HEK293T (cell line): ENCODE results near the gene LARP6.

ENCODE experiments used
- CTCF ChIA-PET: fragments of 350-600 bp; formaldehyde crosslinking; extraction: SDS; loops from one replicate; lab custom pipeline; 2021; ENCODE audit warnings: antibody characterized with exemption, inconsistent platforms; lab: Yijun Ruan, JAX
- POLR2A ChIA-PET: fragments of 350-600 bp; formaldehyde crosslinking; extraction: SDS; loops from one replicate; lab custom pipeline; 2020; ENCODE audit warnings: antibody characterized with exemption, inconsistent platforms; lab: Yijun Ruan, JAX
- DNase-seq: peaks from one replicate; pipeline ENCODE4 v3.0.0; 2012; ENCODE audit warnings: mixed read lengths; ENCODE audit errors: extremely low spot score
- ARNT ChIP-seq: fragments of 450-650 bp; IDR thresholded peaks from 2 replicates; pipeline ENCODE4 v1.6.1; 2017; ENCODE audit warnings: mild to moderate bottlenecking
- BHLHE40 ChIP-seq: fragments of 450-650 bp; IDR thresholded peaks from 2 replicates; pipeline ENCODE4 v1.6.1; 2016; ENCODE audit warnings: mild to moderate bottlenecking, moderate library complexity, borderline replicate concordance
- CTBP1 ChIP-seq: fragments of 450-650 bp; IDR thresholded peaks from 2 replicates; pipeline ENCODE4 v1.6.1; 2016; ENCODE audit warnings: borderline replicate concordance
- ELF4 ChIP-seq: fragments of 450-650 bp; IDR thresholded peaks from 2 replicates; pipeline ENCODE4 v1.6.1; 2017; ENCODE audit warnings: antibody characterized with exemption
- FOXA1 ChIP-seq: fragments of 450-650 bp; IDR thresholded peaks from 2 replicates; pipeline ENCODE4 v1.6.1; 2016; ENCODE audit warnings: mild to moderate bottlenecking
- FOXK2 ChIP-seq: fragments of 450-650 bp; IDR thresholded peaks from 2 replicates; pipeline ENCODE4 v1.6.1; 2016; ENCODE audit warnings: mild to moderate bottlenecking
- FOXM1 ChIP-seq: fragments of 450-650 bp; IDR thresholded peaks from 2 replicates; pipeline ENCODE4 v1.6.1; 2017; ENCODE audit warnings: mild to moderate bottlenecking, borderline replicate concordance
- HDGF ChIP-seq: fragments of 450-650 bp; IDR thresholded peaks from 2 replicates; pipeline ENCODE4 v1.6.1; 2017; ENCODE audit warnings: antibody characterized with exemption, borderline replicate concordance
- L3MBTL2 ChIP-seq: fragments of 450-650 bp; conservative IDR thresholded peaks from 2 replicates; pipeline ENCODE4 v1.6.1; 2016; ENCODE audit warnings: mild to moderate bottlenecking
- LEF1 ChIP-seq: fragments of 450-650 bp; IDR thresholded peaks from 2 replicates; pipeline ENCODE4 v1.6.1; 2017; ENCODE audit warnings: mild to moderate bottlenecking, borderline replicate concordance
- NFRKB ChIP-seq: fragments of 450-650 bp; IDR thresholded peaks from 2 replicates; pipeline ENCODE4 v1.6.1; 2016; ENCODE audit warnings: mild to moderate bottlenecking, moderate library complexity
- SP1 ChIP-seq: fragments of 450-650 bp; IDR thresholded peaks from 2 replicates; pipeline ENCODE4 v1.6.1; 2017
- SUZ12 ChIP-seq: fragments of 450-650 bp; IDR thresholded peaks from 2 replicates; pipeline ENCODE4 v1.6.1; 2016; ENCODE audit warnings: mild to moderate bottlenecking
- TARDBP ChIP-seq: fragments of 450-650 bp; IDR thresholded peaks from 2 replicates; pipeline ENCODE4 v1.6.1; 2016
- ZNF384 ChIP-seq: fragments of 450-650 bp; IDR thresholded peaks from 2 replicates; pipeline ENCODE4 v1.6.1; 2016
- TF ChIP-seq, protein P1 (sequence below): fragments of 450-650 bp; IDR thresholded peaks from 2 replicates; pipeline ENCODE4 v1.6.1; 2016

Gene LARP6

DNA sequence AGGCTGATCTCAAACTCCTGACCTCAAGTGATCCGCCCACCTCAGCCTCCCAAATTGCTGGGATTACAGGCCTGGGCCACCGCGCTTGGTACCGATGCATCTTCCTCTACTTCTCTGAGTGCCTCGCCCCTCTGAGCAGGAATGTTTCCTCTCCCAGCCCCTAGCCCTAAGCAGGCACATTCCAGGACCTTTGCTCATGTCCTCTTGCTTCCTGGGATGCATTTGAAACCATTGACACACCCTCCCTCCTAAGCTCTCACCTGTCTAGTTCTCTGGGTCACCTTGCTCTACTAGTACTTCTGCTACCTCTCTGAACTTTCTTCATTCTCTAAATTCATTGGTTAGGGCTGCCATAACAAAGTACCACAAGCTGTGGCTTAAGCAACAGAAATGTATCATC, 72.7 kb downstream of the LARP6 start:
- TF ChIP-seq L3MBTL2 (no peak), FOXM1 (no peak), SUZ12 (no peak), FOXK2 (no peak), ARNT (no peak), ZNF384 (no peak), CTBP1 (no peak), BHLHE40 (no peak), LEF1 (no peak), NFRKB (no peak), FOXA1 (no peak), HDGF (no peak), ELF4 (no peak), SP1 (no peak), TARDBP (no peak)
- TF ChIP-seq, protein P1, sequence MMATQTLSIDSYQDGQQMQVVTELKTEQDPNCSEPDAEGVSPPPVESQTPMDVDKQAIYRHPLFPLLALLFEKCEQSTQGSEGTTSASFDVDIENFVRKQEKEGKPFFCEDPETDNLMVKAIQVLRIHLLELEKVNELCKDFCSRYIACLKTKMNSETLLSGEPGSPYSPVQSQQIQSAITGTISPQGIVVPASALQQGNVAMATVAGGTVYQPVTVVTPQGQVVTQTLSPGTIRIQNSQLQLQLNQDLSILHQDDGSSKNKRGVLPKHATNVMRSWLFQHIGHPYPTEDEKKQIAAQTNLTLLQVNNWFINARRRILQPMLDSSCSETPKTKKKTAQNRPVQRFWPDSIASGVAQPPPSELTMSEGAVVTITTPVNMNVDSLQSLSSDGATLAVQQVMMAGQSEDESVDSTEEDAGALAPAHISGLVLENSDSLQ = no peak
- POLR2A ChIA-PET = no interaction called here
- DNase-seq = no peak
- CTCF ChIA-PET = no interaction called here
